ENCODE results near the gene CTF1.

The CTF1 gene

DNA sequence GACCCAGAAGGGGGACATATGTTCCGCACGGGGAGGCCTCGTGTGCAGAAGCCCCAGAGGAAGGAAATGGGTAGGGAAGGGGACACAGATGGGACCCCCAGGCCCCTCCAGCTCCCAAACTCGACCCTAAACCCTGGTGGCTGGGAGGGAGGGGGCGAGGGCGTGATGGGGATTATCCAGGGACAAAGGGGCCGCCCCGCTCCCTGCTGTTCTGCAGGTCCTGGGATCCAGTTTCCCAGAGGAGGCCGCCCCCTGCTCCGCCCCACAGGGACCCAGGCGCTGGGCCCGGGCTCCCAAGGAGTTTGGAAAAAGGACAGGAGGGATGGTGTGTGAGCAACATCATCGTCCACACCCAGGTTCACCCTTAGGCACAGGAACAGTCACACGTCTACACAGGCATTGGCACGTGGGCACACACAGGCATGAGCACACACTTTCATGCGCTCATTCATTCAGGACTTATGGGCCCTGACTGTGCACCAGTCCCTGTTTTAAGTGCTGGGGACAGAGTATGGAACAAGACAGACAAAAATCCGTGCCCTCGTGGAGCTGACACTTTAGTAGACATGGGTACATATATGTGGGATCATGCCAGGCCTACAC lies 14.1 kb downstream of the CTF1 start:
- no peak for DNase-seq

DNA sequence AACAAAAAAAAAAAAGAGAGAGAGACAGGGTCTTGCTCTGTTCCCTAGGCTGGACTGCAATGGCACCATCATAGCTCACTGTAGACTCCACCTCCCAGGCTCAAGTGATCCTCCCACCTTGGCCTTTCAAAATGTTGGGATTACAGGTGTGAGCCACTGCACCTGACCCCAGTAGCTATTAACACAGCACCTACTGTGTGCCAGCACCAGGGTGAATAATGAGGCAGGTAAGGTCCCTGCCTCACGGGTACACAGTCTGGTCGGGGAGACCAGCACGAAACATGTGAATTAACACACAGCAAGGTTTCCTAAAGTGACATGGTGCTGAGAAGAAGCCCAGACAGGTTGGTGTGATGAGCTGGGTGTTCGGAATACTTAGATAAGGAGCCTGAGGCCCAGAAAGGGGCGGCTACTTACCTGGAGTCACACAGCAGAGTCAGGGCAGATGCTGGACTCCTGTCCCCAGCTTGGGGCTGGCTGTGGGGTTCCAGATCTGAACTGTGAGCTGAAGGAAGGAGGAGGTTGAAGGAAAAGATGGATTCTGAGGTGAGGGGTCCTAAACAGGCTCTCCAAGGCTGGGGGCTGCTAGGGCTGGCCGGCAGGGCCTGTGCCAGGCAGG lies 16.5 kb downstream of the CTF1 start:
- no peak for DNase-seq

DNA sequence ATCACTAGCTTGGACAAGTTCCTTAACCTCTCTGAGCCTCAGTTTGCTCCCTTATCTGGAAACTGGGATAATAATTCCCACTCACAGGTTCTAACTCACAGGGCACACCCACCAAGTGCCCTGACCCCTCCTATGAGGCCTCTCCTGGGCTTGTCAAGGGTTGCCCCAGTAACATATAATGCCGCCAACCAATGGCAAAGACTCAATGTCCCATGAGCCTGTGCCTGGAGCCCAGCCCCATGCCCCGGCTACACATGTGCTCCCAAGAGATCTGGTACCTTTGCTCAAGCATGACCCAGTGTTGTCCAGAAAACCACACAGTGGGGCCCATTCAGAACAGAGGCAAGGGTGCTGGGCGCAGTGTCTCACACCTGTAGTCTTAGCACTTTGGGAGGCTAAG lies 18.4 kb downstream of the CTF1 start:
- DNase-seq: no peak

DNA sequence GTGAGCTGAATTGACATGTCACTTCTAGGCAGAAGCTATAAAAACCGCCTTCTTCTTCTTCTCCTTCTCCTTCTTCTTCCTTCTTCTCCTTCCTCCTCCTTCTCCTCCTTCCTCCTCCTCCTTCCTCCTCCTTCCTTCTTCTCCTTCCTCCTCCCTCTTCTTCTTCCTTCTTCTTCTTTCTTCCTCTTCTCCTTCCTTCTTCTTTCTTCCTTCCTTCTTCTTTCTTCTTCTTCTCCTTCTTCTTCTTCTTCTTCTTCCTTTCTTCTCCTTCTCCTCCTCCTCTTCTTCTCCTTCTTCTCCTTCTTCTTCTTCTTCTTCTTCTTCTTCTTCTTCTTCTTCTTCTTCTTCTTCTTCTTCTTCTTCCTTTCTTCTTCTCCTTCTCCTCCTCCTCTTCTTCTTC lies 22.2 kb downstream of the CTF1 start:
- DNase-seq: no peak

DNA sequence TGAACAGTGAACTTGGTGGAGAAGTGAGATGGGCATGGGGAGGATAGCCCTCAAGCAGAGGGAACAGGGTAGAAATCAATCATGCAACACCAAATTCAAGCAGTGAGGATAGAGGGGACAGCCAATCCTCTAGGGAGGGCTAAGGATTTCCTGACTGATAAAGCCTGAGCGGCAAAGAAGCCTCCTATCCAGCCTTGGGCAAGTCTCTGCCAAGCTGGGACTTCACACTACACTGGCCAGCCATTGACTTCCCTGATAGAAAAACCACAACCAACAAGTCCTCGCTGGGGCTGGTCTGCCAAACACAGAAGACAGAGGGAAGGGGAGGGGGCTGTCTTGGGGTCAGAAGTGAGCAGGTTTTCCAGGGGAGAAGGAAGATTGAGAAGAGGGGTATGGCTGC lies 24.5 kb downstream of the CTF1 start:
- DNase-seq: no peak

DNA sequence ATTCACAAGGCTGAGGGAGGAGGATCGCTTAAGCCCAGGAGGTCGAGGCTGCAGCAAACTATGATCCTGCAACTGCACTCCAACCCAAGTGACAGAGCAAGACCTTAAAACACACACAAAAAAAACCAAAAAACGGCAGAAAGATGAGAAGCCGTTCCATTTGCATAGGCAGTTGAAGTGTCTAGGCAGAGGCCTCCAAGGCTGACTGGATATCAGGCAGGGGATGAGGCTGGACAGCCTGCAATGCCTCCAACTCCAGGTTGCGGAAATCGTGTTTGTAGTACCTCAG lies 25.0 kb downstream of the CTF1 start:
- DNase-seq: no peak

DNA sequence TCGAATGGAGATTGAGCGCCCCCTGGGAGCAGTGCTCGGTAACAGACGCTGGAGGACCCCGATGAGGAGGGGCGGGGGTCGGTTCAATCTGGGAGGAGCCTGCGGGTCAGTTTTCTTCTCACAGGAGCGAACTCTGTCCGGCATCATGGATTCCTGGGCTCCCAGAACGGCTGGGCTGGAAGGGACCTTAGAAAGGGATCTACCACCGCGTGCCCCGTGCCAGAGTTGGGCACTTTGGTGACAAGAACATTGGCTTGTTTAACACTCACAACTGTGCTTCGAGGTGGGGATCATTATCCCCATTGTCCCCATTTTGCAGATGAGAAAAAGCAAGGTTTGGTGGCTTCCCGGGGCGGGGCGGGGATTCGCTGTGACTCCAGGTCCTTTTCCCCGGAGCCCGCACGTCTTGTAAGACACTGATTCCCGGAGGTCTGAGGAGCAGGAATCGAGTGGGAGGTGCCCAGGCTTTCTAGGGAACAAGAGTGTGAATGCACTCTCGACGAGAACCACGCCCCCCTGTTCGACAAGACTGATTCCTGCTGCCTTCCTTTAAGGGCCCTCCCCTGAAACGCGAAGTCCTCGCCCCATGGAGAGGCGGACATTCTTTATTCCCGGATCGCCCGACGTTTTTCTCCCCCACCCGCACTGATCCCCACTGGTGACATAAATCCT lies 25.5 kb downstream of the CTF1 start:
- peak; percentile 50 for DNase-seq

DNA sequence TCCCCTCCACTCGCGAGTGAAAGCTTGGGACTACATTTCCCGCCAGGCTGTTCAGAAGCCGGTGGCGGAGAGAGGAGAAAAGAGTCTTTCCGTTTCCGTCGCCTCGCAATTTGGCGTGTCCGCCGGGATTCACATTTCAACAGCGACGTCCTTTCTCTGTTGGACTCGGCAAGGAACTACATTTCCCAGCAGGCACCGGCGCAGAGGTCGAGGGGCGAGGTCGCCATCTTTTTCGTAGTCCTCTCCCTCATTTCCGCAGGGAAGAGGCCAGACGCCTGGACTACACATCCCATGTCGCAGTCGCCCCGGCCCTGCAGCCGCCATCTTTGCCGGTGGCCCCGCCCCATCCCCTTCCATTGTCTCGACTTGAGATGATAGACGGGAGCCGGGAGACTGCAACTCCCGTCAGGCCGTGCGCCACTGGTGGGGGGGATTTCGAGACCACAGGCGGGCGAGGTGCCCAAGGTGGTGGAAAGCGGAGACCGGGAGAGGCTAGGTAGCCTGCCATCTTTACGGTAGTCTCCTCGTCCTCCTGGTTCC lies 26.1 kb downstream of the CTF1 start:
- DNase-seq: peak; percentile 99

DNA sequence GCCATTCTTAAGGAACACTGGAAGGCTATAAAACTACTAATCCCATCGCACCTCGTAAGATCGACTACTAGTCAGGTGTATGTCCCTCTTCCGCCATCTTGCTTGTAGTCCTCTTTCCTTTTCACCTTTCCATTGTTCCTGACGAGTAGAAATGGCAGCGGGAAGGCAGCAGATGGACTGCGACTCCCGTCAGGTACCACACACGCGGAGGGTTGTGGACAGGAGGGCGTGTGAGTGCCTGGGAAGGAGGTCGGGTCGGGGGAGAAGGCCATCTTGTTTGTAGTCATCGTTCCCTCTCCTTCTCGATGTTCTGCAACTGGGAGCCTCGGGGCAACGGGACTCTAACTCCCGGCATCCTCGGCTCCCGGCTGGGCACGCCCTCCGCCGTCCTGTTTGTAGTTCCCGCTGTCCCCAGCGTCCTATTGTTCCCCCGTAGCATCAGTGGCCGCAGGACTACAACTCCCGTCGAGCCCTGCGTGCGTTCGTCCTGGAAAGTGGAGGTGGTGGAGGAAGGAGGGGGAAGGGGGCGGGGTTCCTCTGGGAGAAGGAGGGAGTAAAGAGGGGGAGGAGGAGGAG lies 26.6 kb downstream of the CTF1 start:
- DNase-seq: peak; percentile 98

DNA sequence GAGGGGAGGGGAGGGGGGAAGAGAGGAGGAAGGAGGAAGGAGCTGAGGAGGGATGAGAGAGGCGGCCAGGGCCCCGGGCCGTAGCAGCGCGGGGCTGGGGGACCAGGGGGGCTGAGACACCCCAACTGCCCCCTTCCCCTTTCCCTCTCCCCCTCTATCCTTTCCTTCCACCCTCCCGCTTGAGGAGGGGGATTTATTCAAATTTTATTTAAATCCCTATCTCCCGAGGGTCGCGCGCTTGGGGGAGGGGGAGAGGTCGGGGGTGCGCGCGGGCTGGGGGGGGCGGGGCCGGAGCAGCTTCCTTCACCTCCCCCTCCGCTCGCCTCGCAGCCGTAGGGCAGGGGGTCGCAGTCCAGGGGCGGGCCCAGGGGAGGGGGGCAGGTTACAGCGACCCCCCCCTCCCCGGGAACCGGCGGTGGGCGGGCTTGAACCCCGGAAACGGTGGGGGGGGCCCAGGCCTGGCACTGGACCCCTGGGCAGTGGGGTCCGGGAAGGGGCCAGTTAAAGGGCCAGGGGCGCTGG lies 27.2 kb downstream of the CTF1 start, which contains the start of gene FBXL19:
TSS of gene FBXL19 (plus strand) at position 19 of the 522 bp plus-strand sequence. CDS start 2,183 bp downstream, outside the sequence.
- no peak for DNase-seq

DNA sequence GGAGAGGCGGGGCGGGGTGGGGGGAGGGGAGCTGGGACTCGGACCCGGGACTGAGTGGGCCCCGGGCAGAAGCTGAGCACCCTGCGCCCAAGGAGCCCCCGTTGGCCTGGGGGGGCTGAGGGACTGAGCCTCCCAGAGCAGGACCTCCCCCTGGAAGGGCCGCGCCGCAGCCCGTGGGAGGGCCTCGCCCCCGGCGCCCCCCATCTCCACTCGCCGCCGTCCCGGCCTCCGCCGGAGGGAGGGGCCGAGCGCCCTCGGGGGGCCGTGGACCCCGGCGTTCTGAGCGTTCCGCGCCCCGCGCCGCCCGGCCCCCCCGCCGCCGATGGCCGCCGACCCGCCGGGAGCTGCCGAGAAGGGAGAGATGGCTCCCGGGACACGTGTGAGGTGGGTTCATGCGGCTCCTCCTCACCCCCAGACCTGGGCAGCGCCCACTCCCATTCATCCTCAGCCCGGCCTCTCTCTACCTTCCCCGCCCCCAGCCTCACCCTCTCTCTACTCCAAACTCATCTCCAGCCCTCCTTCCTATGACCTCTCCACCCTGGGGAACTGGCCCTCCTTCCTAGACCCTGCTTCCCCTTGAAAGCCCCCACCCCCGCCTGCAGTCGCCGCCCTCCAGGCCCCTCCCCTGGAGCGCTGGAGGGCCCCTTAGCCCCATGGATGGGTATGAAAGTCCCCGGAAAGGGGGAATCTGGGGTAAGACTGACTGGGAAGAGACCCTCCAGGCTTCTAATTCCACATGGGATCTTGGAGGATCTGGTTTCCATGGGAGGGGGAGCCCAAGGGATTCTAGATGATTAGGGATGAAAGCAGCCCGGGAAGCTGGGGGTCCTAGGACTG lies 27.9 kb downstream of the CTF1 start:
- DNase-seq: no peak

DNA sequence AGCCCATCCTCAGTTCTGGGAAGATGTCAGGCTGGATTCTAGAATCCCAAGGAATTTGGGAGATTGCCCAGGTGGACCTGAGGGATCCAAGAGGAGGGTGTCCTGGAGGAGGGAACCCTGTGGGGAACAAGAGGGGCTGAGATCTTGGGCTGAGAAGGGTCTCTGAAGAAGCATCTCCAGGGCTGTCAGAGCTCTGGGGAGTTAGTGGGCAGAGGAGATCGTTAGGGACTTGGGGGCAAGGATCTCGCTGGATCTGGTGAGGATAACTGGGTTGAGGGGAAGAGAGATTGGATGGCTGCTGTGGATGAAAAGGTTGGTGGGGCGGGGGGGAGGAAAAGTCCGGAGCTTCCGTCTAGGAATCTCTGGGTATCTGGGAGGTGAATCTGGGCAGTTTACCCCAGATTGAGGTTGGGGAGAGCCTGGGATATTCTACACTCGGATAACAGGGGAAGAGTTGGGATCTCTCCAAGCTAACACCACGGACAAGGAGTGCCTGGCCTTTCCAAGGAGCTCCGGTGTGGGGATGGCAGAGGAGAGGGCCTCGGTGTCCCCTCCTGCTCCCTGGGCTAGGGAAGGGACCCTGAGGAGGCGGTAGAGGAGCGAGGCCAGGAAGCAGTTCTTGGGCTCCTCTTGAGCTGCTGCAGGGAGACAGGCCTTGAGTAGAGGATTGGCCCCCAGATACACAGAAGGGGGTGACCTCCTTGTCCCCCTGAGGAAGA lies 28.7 kb downstream of the CTF1 start:
- no peak for DNase-seq

DNA sequence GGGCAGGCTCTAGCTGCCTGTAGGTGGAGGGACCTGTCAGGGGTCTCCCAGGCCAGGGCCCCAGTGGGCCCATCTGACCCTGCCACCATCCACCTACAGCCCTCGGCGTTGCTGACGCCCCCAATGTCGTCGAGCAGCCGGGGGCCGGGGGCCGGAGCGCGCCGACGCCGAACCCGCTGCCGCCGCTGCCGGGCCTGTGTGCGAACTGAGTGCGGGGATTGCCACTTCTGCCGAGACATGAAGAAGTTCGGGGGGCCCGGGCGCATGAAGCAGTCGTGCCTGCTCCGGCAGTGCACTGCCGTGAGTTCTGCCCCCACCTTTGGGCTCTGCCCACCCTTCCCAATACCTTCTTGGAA lies 29.2 kb downstream of the CTF1 start:
- no peak for DNase-seq

DNA sequence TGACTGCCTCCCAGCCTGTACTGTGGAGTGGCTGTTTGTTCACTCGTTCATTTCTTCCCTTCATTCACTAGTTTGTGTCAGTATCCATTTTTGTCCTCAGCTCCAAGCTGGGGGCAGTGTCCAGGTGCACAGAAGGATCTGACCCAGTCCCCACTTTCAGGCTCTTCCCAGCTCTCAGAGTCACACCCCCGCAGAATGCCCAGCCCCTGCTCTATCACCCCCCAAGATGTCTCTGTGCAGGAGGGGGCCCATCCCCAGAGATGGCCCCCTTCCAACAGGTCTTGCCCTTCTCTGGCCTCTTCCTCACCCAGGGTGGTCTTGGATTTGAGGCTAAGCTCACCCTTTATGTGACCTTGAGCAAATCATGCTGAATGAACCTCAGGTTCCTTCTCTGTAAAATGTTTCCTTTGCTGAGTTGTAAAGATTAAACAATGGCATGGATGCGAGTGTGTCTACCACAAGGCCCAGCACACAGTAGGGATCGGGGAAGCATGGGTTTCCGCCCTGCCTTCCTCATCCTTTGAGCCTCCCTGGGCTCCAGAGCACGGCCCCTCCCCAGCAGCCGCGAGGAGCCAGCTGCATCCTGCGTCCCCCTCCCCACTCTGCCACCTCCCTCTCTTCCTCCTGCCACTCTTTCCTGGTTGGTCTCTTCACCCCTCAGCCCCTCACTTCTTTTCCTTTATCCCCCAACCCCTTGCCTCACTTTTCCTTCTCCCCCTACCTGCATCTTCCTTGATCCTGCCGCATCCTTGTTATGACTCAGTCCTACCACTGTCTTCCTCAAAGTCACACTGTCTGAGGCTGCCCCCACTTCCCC lies 29.8 kb downstream of the CTF1 start:
- no peak for DNase-seq

DNA sequence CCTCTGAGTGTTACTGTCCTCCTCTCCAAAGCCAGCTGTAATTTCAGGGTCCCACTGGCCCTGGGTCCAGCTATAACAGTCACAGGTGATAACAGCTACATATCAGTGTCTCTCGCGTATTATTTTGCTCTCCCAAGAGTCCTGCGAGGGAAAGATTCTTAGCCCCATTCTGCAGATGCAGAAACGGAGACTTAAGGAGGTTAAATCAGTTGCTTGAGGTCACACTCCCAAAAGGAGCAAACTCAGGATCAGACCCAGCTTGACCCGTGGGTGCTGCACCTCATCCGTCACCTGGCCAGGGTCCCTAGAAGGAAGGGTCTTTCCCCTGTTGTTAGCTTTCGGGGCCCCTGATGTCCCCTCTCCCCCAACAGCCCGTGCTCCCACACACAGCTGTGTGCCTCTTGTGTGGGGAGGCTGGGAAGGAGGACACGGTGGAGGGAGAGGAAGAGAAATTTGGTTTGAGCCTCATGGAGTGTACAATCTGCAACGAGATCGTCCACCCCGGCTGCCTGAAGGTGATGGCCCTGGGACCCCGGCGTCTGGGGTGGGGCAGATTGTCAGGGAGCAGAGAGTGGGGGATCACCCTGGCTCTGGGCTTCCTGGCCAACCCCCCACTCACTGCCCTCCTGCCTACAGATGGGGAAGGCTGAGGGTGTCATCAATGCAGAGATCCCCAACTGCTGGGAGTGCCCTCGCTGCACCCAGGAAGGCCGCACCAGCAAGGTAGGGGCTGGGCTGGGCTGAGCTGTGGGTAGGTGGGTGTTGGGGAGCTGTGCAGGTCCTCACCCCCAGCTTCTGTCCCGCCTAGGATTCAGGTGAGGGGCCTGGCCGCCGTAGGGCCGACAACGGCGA lies 30.7 kb downstream of the CTF1 start:
- no peak for DNase-seq

DNA sequence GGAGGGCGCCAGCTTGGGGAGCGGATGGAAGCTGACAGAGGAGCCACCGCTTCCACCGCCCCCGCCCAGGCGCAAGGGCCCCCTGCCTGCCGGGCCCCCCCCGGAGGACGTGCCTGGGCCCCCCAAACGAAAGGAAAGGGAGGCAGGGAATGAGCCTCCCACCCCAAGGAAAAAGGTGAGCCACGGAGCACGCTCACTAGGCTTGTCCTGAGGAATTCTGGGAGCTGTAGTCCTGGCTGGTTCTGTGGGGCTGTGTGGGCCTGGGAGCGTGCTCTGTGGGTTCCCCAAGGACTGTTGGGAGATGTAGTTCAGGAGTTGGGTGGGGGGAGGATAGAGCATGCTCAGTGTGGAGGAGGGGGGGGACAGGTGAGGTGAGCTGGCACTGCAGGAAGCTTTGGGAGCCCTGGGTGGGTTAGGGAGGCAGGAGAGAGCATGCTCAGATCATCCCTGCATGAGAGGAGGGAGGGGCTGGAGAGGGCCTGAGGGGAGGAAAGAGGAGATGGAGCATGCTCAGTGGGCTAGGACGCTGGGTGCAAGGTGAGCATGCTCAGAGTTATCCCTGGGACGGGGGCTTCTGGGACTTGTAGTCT lies 31.5 kb downstream of the CTF1 start:
- peak; percentile 36 for DNase-seq

DNA sequence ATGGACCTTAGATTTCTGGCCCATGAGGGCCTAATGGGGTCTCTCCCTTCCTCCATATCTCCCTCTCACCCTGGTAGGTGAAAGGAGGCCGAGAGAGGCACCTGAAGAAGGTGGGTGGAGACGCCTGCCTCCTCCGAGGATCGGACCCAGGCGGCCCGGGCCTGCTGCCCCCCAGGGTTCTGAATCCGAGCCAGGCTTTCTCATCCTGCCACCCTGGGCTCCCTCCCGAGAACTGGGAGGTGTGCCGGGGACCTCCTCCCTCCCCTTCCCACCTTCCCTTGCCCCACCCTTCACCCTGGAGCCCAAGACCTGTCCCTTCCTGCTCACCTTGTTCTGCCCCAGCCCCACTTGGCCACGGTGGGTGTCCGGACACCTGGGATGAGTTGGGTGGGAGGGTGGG lies 32.0 kb downstream of the CTF1 start:
- DNase-seq: no peak

DNA sequence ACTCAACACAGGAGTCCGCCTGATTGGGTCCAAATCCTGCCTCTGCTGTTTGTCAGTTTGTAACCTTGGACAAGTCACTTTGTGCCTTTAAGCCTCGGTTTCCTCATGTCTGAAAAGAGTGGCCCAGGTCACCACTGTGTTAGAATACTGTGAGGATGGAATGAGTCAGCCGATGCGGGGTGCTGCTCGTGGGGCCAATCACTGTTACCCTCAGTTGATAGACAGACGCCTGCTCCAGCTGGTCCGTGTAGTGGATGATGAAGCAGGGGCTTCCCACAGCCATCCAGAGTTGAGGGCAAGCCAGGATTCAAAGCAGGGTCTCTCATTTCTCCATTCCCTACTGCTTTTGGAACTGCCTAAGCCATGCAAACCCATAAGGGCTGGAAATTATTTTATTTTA lies 32.8 kb downstream of the CTF1 start:
- no peak for DNase-seq

DNA sequence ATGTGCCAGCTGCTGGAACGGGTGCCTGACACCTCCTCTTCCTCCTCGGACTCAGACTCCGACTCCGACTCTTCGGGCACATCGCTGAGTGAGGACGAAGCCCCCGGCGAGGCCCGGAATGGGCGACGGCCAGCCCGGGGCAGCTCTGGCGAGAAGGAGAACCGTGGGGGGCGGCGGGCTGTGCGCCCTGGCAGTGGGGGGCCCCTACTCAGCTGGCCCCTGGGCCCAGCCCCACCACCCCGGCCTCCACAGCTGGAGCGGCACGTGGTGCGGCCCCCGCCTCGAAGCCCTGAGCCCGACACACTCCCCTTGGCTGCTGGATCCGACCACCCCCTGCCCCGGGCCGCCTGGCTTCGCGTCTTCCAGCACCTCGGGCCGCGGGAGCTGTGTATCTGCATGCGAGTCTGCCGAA lies 33.8 kb downstream of the CTF1 start:
- DNase-seq: no peak

DNA sequence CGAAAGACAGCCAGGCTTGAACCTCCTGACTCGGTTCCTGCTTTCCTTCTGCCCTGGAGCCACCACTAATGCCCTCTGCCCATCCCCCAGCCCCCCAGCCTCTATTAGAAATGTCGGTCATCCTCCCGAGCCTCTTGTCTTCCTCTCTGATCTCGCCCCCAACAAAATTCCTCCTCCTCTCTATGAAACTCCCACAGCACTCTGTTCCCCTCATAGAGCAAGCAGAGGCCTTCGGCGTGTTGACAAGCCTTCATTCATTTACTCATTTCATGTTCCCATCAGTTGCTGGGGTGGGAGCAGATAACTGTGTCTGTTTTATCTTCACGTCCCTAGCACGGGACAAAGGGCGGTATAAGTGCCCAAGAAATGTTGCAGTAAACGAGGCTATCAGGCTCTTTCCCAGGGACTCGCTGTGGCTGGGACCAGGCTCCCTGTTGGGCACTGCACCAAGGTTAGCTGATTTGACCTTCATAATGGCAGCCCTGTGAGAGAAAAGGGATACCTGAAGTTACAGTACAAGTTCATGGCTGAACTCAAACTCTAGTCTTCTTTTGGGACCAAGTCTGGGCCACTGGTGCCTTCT lies 34.7 kb downstream of the CTF1 start:
- no peak for DNase-seq
